Stimulated activated CD4-positive, alpha-beta T cell treated with anti-CD3 and anti-CD28 coated beads, TNF-alpha, amount 100 ng/mL, for 1 hour (primary cell): ENCODE results near the gene LYPD6B.

ENCODE experiments used
- DNase-seq, 3 donors: peaks; one replicate each; pipeline ENCODE4 v3.0.0-alpha.2; 2020; ENCODE audit warnings: low read depth in 3 of 3, low spot score in 1 of 3

Gene LYPD6B

GRCh38 chr2:149070681-149071320 lies 32.3 kb downstream of the LYPD6B start:
- no peak for DNase-seq

GRCh38 chr2:149075105-149075504 lies 36.6 kb downstream of the LYPD6B start:
- no peak for DNase-seq

- DNase-seq, result no peak
These were observed 37.4 kb downstream of the LYPD6B start for GRCh38 chr2:149075853-149076252.

GRCh38 chr2:149076863-149077412 lies 38.4 kb downstream of the LYPD6B start:
- DNase-seq, result no peak

- no peak for DNase-seq
These were observed 39.4 kb downstream of the LYPD6B start for GRCh38 chr2:149077861-149078260.

DNA sequence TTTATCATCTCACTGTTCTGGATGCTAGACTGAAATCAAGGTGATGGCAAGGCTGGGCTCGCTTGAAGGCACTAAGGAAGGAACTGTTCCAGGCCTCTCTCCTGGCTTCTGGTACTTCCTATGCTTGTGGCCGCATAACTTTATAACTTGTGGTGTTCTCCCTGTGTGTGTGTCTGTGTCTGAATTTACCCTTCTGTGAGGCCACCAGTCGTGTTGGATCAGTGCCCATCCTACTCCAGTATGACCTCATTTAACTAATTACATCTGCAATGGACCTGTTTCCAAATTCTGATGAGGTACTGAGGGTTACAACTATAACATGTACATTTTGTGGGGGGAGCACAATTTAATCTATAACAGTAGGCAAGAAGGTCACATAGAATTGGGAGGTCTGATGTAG lies 41.6 kb downstream of the LYPD6B start:
- no peak for DNase-seq

- DNase-seq, result no peak
These were observed 42.5 kb downstream of the LYPD6B start for GRCh38 chr2:149080971-149081370.

DNA sequence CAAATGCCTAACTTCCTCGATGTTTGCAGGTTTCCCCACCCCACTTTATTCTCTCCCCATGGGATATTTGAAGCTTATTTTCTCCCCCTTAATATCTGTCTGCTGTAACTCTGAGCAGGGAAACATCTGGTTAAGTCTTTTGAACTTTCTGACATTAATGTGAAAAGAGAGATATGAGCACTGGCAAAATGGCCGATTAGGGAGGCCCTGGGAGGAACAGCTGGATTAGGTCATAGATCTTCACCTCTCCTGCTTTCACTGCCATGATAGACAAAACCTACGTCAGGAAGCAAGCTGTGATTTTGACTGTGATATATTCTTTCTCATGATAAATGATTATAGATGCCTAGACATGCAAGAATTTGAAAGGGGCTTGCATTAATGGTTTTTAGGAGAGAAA lies 43.6 kb downstream of the LYPD6B start:
- no peak for DNase-seq

DNA sequence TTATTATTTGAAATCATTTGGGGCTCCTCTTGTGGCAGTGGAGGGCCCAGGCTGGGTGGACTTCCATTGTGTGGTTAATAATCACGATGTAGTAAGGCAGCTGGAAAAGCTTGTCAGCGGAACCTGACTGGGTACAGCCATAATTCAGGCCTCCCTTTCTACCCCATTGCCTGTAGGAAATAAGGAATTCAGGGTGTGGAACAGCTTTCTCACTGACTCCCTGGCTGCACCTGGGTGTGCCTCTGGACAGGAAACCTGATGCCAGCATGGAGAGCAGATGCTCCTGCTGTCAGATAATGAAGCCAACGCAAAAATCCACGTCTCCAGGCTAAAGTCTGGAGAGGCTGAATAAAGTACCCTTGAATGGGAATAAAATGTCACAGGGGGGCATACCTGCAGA lies 44.2 kb downstream of the LYPD6B start:
- no peak for DNase-seq

GRCh38 chr2:149084924-149085795 lies 46.7 kb downstream of the LYPD6B start:
- DNase-seq, result no peak

DNA sequence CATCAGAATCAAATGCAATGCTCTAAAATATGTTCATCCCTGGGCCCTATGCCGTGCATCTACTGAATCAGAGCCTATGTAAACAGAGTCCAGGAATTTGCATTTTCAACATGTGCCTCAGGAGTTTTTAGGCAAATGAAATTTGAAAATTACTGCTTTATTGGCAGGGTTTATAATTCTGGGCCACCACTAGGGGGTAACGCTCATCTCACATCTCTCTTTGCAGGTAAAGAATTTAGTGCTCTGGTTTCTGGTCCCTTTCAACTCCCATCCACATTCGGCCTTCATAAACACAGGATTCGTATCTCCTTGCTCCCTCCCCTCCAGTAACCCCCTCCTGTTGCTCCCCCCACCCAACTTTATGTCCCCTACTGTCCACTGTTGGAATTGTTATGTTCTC lies 49.3 kb downstream of the LYPD6B start:
- no peak for DNase-seq

DNA sequence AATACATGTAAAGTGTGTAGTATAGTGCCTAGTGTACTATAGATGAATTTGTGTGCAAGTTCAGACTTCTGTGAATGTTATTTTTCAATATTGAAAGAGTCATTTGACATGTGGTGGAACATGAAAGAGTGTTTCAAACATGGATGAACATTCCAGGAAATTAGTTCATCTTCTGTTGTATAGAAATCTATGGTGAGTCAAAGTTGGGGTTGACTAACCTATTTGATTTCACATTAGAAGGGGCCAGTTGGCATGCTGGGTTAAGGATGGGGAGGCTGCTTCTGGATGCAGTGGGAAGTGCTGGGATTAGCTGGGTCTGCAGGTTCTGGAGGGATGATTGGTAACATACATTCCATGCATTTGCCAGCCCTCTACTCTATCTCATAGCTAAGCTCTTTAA lies 50.6 kb downstream of the LYPD6B start:
- DNase-seq, result no peak

DNA sequence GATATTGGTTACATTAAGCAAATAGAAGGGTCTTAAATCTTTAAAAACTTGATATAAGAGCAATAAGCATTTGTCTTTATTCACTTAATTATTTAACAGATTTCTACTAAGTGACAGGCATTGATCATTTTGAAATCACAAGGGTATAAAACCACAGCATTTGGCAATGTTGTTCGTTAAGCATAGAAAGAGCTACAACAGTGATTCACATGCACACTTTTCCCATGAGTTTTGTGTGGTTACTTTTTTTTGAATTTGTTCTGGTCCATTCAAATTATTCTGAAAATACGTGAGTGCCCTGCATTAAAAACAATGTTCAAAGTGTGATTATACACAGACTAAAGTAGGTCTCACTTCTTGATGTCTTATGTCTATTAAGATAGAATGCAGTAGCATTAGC lies 52.2 kb downstream of the LYPD6B start:
- DNase-seq, result no peak

- DNase-seq, result no peak
These were observed 55.1 kb downstream of the LYPD6B start for GRCh38 chr2:149093579-149093978.

DNA sequence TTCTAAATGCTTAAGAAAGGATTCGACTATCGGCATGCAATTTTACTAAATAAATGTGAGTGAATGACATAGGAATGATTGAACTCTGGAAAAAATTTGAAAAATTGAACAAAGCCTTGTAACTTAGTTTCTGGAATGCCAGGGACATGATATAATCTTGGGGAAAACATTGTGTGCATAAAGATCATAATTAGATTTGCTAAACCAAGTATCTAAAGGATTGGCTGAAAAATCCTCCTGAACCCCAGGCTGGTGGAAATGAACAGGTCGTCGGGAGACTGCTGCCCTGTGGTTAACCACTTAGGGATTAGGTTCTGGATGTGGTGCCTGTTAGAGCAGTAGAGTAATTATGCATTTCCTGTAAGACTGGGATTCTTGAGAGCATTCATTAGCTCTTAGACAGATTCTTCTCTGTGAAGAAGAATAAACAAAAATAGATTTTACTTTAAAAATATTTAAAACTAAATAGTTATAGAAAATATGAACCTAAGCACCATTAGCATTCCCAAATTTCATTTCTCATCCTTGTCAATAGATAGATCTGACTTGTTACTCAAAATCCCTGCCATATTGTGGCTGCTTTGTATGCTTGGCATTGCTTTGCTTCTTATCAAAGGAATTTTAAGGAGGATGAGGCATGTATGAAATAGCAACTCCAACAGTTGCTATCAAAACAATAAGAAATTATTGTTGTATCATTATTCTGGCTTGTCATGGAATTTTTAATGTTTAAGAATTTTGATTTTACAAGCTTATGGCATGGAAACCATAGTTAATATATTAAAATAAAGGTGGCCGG lies 55.9 kb downstream of the LYPD6B start:
- no peak for DNase-seq

DNA sequence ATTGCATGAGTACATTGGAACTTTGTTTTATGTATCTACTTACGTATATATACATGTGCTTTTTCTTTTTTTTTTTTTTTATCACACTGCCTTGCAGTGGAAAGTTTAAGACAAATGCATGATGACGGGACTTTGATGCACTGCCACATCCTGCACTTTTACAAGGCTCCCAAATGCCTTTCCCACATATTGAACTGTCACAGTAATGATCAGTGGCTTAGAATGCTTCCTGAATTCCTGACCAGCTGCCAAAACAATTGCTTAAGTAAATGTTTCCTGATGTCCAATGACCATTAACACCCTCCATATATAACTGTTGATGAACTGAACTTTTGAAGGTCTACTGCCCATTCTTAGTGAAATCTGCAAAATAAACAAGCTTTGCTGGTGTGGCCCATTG lies 60.2 kb downstream of the LYPD6B start:
- DNase-seq, result no peak

- no peak for DNase-seq
These were observed 60.8 kb downstream of the LYPD6B start for GRCh38 chr2:149099298-149099697.

DNA sequence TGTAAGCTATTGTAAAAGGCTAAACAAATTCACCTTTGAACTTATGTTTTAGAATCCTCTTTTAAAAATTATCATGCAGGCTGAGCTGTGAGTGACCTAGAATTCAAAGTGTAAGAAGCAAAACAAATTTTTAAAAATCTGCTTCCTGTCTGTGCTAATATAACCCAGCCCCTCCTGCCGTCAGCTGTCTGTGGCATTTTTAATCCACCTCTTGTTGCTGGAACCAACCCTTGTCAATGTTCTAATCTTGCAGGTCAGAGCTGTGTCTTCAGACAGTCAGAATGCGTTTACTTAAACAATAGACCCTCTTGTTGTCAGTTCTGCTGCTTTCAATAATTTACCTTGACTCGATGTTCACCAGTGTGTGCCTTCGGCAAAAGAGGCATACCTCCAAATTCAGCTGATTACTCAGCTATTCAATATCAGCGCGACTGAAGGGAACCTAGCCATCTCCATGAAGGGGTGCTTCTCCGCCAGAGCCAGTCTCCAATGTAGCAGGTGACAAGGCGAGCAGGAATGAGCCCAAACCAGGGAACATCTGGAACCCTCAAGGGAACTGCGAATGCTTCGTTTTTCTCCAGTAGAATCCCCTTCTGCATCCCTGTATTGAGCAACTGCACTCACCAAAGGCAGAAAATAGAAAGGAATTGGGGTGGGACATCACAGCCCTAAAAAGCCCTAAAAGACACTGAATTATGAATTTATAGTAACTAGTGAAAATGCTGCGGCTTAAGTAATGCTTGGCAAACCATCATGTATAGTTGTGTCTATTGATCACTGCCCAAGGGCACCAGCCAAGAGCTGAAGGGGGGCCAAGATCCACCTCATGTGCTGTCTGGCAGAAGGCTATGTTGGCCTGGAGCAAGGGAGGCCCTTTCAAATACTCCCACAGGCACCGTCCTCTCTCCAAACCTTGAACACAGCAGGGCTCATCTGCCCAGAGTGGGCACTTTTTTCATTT lies 62.5 kb downstream of the LYPD6B start:
- DNase-seq, result no peak

GRCh38 chr2:149101818-149102217 lies 63.3 kb downstream of the LYPD6B start:
- DNase-seq, result no peak

DNA sequence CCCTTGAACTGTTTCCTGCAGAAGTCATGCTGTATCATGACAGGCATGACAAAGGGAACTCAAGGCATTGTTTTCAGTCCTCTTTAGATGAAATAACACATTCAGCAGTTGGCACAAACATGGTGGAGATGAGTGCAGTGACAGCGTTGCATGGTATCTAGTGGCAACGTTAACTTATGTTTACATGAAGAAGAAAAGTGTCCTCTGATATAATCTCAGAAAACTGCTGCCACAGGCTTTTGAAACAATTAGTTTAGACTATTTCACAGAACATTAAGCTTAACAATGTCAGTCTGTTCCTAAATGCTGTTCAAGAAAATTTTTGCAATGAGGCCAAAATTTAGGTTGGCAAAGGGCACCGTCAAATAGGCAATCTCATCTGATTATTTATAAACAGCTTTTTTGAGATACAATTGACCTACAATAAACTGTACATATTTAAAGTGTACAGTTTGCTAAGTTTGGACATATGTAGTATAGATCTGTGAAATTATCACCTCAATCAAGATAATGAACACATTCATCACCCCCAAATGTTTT lies 64.7 kb downstream of the LYPD6B start:
- no peak for DNase-seq
